Measurements from ENCODE around the gene C2orf81.

Gene C2orf81

GRCh38 chr2:74430502-74430901 lies 9.1 kb upstream of the C2orf81 start:
- no peak for DNase-seq (ENCODE audit: extremely low read depth, low read depth)
- TF ChIP-seq CTCF (IDR thresholded peaks at IDR 0.05; ENCODE audit: low read depth, low read length): no peak

- TF ChIP-seq CTCF (IDR thresholded peaks at IDR 0.05; ENCODE audit: low read depth, low read length): no peak
Observed at GRCh38 chr2:74429487-74430451, 8.3 kb upstream of the C2orf81 start.

GRCh38 chr2:74428675-74429074 lies 7.3 kb upstream of the C2orf81 start:
- no peak for DNase-seq (ENCODE audit: extremely low read depth, low read depth)
- no peak for TF ChIP-seq CTCF (IDR thresholded peaks at IDR 0.05; ENCODE audit: low read depth, low read length)

More at GRCh38 chr2:74429487-74430451, 8.3 kb upstream of the C2orf81 start:
- DNase-seq (ENCODE audit: extremely low read depth, low read depth): no peak

GRCh38 chr2:74427551-74427950 lies 6.1 kb upstream of the C2orf81 start:
- DNase-seq (ENCODE audit: extremely low read depth, low read depth): no peak
- no peak for TF ChIP-seq CTCF (IDR thresholded peaks at IDR 0.05; ENCODE audit: low read depth, low read length)

- TF ChIP-seq CTCF (IDR thresholded peaks at IDR 0.05; ENCODE audit: low read depth, low read length): no peak
- DNase-seq (ENCODE audit: extremely low read depth, low read depth): no peak
Observed at GRCh38 chr2:74426181-74426758, 4.9 kb upstream of the C2orf81 start.

- no peak for TF ChIP-seq CTCF (IDR thresholded peaks at IDR 0.05; ENCODE audit: low read depth, low read length)
- DNase-seq (ENCODE audit: extremely low read depth, low read depth): no peak
Observed at GRCh38 chr2:74425523-74425922, 4.1 kb upstream of the C2orf81 start.

- TF ChIP-seq CTCF (IDR thresholded peaks at IDR 0.05; ENCODE audit: low read depth, low read length): no peak
- no peak for DNase-seq (ENCODE audit: extremely low read depth, low read depth)
Observed at GRCh38 chr2:74424995-74425406, 3.6 kb upstream of the C2orf81 start.

Measured in AG09319 (cell line).